GM12891 (cell line): ENCODE measurements around the gene SH2D7.

Source experiments
- POLR2A ChIP-seq: IDR thresholded peaks from 2 replicates; pipeline ENCODE4 v1.6.1; 2011; ENCODE audit warnings: low read depth, low read length, control low read depth
- POLR2AphosphoS5 ChIP-seq: IDR thresholded peaks from 2 replicates; pipeline ENCODE4 v1.6.1; 2011; ENCODE audit warnings: low read depth, low read length, control low read depth
- TAF1 ChIP-seq: IDR thresholded peaks from 2 replicates; pipeline ENCODE4 v1.6.1; 2011; ENCODE audit warnings: low read depth, low read length, control low read depth

- peak; percentile 64 for TF ChIP-seq POLR2A
- peak; percentile 85 for TF ChIP-seq POLR2AphosphoS5
- no peak for TF ChIP-seq TAF1
These were observed 42.5 kb upstream of the SH2D7 start for GRCh38 chr15:78049691-78050440.
